ENCODE data around the gene PIKFYVE.
"Not testable (repeated sequence)": the region's sequence is repeated elsewhere in the genome, so short reads cannot be mapped to it uniquely, and the experiment has no call there.

The PIKFYVE gene

GRCh38 chr2:208265801-208266552, at the start of gene PIKFYVE:
PIKFYVE (plus strand) TSS chr2:208266255; CDS start chr2:208271520, 5,265 bp downstream.
- DNase-seq = peak; percentile 99

GRCh38 chr2:208221873-208222272, 44.2 kb upstream of the PIKFYVE start:
- DNase-seq = not testable (repeated sequence)

DNA sequence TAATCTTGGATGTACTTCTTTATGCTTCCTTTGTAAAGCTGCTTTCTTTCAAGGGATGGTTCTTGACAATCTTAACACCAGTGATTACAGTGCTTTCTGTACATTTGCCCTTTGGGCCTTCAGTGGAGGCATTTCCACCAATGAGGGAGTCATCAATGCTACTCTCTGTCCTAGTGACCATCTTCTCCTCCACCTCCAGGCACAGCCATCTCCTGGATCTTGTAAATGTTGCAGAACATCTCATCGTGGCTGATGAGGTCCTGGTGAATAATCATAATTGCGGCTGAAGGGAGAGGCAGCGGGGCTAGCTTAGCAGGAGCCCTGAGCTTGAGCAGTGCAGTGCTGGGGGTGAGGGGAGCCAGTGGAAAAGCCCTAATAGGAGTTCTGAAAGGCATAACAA, 43.7 kb upstream of the PIKFYVE start:
- no peak for DNase-seq

- no peak for DNase-seq
Measured at GRCh38 chr2:208224802-208225201, 41.3 kb upstream of the PIKFYVE start.

- DNase-seq = no peak
Measured at GRCh38 chr2:208227581-208228232, 38.3 kb upstream of the PIKFYVE start.

DNA sequence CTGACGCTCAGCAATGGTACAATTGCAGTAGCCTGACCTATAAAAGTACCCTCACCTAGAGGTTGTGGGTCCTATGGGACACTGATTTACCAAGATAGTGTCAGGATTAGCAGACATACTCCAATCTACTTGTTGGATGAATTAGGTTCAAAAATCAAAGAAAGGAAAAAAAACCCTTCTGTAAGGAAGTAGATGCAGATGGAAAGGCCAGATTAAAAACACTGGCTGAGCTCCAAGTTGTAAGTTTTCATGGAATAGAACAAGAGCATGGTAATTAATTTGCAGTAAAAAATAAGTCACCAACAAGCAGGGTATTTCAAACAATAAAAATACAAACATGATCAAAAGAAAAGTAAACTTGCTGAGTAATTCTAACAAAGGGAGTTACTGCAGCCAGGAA, 37.6 kb upstream of the PIKFYVE start:
- no peak for DNase-seq

DNA sequence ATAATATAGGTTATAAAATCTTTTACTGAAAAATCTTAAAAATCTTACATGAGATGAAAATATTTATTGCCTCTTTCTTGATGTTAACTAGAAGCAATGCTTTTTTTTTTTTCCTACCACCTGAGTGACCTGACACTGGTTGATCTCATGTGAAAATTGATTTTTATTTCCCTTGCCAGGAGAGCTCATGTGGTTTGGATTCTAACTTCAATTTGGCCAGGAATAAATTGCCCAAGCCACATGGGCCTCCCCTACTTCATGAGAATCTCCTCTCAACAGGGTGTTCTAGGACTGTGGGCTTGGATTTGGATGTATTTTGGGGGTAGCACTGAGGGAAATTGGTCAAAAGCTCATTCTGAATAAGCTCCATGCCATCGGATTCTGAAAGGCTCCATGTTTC, 31.3 kb upstream of the PIKFYVE start:
- DNase-seq = no peak

- DNase-seq = no peak
Measured at GRCh38 chr2:208235860-208236259, 30.2 kb upstream of the PIKFYVE start.

GRCh38 chr2:208239770-208240493, 26.1 kb upstream of the PIKFYVE start:
- no peak for DNase-seq

GRCh38 chr2:208240619-208241209, 25.3 kb upstream of the PIKFYVE start:
- DNase-seq = no peak

DNA sequence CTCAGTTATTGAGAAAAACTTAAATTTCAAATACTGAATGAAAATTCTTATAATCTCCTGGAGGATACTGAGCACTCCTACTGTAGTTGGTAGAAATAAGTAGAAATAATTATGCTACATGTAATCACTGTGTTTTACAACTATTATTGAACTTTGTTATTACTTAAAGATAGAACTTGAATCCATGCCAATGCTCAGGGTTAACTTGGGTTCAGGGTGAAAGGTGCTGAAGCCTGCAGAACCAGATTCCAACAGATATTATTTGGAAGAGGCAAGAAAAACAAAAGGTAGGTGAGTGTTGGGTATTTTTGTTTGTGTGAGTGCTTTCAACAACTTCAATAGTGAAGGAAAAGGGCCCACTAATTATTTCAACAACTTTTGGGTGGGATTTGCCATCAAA, 21.6 kb upstream of the PIKFYVE start:
- DNase-seq = no peak

DNA sequence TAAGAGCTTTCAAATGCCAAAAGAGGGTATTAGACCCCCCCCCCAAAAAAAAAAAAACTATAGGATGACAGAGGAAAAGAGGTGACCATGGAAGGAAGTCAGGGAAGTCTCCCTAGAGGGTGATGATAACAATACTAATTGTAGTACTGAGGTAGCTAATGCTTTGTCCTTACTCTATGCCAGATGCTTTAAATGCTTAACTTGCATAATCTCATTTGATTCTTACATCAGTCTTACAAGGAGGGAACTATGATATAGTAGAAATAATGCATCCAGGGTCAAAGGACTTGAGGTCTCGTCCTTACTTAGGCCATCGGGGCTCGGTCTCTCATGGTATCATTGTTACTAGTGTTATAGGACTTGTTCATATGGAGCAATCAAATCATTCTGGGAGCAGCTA, 20.3 kb upstream of the PIKFYVE start:
- no peak for DNase-seq

DNA sequence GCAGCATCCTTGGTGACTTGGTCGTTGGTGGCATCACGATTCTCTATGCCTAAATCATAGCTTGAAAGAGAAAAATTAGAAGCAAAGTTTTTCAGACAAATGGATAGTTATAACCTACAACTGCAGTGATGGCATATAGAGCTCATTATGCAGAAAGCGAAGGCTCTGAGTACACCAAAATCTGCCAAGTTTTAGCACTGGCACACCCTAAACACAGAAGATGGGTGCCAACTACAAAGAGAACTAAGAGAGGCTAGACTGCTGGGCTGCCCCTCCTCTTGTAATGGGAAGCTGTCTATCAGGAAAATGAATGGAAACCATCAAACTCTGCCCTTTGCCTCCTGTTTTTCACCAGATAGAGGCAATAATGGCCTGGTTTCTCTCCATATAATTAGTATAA, 17.5 kb upstream of the PIKFYVE start:
- DNase-seq = no peak

- DNase-seq = no peak
Measured at GRCh38 chr2:208249296-208249695, 16.8 kb upstream of the PIKFYVE start.

DNA sequence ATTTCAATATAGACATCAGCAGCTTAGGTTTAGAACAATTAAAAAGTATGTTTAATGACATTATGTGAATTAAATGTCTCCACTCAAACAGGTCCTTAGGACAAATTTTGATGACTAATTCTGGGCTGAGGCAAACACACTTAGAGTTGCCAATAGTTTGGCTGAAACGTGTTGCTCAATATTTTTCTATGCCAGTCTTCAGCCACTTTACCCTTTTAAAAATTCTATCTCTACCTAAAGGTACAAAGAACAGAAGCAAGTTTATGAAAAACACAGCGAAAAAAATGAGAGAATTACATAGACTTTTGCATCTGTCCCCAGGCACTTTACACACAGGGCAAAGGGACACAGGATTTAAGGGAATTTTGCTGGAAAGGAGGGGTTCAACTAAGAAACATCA, 15.7 kb upstream of the PIKFYVE start:
- DNase-seq = no peak

- DNase-seq = no peak
Measured at GRCh38 chr2:208251098-208251497, 15.0 kb upstream of the PIKFYVE start.

GRCh38 chr2:208252716-208253492, 13.2 kb upstream of the PIKFYVE start:
- no peak for DNase-seq

GRCh38 chr2:208253600-208254117, 12.4 kb upstream of the PIKFYVE start:
- DNase-seq = no peak

GRCh38 chr2:208254118-208254870, 11.8 kb upstream of the PIKFYVE start:
- DNase-seq = peak; percentile 89

DNA sequence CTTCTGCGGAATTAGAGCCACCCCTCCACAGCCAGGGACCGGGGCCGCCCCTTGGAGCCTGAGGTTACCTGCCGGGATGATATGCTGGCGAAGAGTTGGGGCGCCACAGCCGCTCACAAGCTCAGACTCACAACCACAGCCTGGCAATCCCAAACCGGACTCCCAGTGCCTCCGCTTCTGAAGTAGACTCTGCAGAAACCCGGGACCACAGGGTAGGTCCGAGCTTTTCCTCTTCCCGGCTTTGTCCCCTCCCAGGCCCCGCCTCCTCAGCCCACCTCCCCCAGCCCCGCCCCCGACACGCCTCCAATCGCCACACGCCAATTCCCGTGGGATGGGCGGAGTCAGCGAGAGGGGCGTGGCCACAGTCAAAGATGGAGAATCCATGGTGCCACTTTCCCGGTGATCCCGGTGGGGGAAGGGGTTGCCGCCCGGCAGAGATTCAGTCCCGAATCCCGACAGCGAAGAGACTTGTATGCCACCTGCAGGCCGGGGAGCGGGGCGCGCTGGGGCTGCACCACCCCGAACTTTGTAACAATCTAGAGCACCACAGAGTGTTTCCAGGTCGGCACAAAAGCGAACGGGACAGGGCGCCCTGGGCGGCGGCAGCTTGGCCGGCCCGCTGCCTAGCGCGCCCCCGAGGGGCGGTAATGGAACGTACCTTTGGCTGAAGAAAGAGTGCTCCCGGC, 11.0 kb upstream of the PIKFYVE start, which contains the start of gene IDH1:
IDH1 (minus strand) TSS at position 201 of the 686 bp plus-strand sequence. CDS start 3,520 bp downstream, outside the sequence.
- DNase-seq = peak; percentile 97
